HL-60/S4 treated with retinoic acid at 250 ng/mL for 4 days and 3 days (cell line): ENCODE measurements around the gene PLEKHS1.

Source experiments
- in situ Hi-C: fragments of 300-500 bp; cut with MboI; formaldehyde crosslinking; loops from 2 replicates; pipeline ENCODE4 v1.7.0; 2022; ENCODE audit warnings: low sequenced_read_pairs

PLEKHS1 gene

DNA sequence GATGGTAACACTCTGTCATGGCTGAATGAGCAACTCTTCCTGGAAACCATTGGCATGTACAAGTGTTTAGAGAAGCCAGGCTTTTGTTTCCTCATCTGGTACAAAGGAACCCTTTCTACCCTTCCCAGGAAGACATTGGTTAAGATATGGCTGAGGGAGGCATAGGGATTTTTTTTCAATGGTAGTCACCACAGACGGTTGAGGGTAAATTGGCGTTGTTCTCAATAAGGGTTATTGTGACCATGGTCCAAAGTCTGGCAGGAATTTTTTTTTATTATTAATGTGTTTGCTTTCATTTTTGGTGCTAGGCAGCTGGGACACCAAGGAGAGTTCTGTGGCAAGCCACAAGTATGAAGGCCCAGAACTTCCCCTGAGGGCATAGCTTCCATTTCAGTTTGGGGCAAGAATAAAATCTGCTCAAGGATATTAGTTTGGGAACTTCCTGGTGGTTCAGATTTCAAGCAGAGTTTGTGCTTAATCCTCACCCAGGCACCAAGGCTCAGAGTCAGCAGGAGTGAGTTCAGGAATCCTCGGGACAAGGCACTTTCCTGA, at the start of gene PLEKHS1:
TSS of gene PLEKHS1 (plus strand) at position 502 of the 552 bp plus-strand sequence. CDS start 3,596 bp downstream, outside the sequence.
- in situ Hi-C loops: no loop called here

- in situ Hi-C loops: loop anchor here (25.0 kb wide), 1 partner anchor 408 kb away; no protein-coding TSS in a partner anchor
Measured at GRCh38 chr10:113704637-113705343, 46.7 kb upstream of the PLEKHS1 start.

- in situ Hi-C loops: loop anchor here (25.0 kb wide), 1 partner anchor 407 kb away; no protein-coding TSS in a partner anchor
Measured at GRCh38 chr10:113705344-113705652, 46.2 kb upstream of the PLEKHS1 start.

- in situ Hi-C loops: loop anchor here (25.0 kb wide), 1 partner anchor 406 kb away; no protein-coding TSS in a partner anchor
Measured at GRCh38 chr10:113706623-113707022, 44.9 kb upstream of the PLEKHS1 start.

DNA sequence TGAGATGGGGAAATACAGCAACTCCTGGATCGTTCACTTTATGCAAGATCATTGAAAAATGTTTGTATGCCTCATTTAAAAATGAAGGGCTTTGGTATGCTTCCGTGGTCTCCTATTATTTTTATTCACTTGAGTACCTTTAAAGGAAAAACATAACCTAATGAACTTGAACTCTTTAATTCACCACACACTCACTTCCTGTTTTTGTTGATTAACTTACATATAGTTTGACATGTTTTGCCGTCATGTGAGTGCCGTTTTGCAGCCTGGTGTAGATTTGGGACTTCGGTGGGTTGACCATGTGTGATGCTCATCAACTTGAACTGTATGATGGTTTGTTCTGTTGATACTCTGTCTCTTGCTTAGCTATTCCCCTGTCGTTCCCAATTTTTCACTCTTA, 42.8 kb upstream of the PLEKHS1 start:
- in situ Hi-C loops: loop anchor here (25.0 kb wide), 1 partner anchor 404 kb away; no protein-coding TSS in a partner anchor

DNA sequence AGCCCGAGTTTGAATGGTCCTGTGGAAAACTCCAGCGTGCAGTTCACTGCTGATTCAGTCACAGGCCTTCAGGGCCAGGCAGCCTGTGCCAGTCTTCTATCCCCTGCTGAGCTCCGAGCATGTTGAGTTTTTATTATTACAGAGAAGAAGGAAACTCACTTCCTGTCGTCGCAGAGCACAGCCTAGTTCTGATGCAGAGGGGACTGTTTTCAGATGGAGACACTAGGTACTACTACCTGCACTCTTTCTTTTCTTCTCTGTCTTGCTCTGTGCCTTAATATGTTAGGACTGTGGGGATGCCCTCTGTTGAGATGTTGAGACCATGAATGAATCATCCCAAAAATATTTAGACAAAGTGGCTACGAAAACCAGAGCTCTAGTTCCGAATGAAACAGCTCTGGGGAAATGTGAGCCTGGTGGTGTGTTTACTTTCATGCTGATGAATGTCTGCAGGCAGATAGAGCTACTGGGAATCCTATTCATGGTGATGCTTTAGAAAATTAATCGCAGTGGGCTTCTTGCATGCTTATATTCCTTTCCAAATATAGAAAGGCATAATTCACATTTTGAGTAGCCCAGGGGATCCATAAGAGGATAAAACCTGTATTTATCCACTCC, 42.2 kb upstream of the PLEKHS1 start:
- in situ Hi-C loops: loop anchor here (25.0 kb wide), 1 partner anchor 403 kb away; no protein-coding TSS in a partner anchor

DNA sequence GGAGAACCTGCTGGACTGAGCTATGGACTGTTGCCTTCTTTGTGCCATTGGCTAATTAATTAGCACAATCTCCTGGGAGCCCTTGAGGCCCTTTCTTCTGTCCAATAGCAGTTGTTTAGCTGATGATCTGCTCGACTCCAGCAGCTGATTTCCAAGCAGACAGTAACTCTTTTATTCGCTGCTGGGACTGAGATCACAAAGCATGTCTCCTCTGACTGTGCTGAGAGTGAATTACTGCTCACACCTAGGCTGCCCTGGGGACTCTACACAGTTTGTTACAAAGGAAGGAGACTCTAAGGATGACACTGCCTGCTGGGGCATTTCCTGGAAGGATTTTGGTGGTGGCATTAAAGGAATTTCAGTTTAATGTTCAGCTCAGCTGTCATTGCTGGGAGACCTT, 40.3 kb upstream of the PLEKHS1 start:
- in situ Hi-C loops: loop anchor here (25.0 kb wide), 1 partner anchor 401 kb away; no protein-coding TSS in a partner anchor

- in situ Hi-C loops: loop anchor here (25.0 kb wide), 1 partner anchor 400 kb away; no protein-coding TSS in a partner anchor
Measured at GRCh38 chr10:113712024-113712423, 39.5 kb upstream of the PLEKHS1 start.

DNA sequence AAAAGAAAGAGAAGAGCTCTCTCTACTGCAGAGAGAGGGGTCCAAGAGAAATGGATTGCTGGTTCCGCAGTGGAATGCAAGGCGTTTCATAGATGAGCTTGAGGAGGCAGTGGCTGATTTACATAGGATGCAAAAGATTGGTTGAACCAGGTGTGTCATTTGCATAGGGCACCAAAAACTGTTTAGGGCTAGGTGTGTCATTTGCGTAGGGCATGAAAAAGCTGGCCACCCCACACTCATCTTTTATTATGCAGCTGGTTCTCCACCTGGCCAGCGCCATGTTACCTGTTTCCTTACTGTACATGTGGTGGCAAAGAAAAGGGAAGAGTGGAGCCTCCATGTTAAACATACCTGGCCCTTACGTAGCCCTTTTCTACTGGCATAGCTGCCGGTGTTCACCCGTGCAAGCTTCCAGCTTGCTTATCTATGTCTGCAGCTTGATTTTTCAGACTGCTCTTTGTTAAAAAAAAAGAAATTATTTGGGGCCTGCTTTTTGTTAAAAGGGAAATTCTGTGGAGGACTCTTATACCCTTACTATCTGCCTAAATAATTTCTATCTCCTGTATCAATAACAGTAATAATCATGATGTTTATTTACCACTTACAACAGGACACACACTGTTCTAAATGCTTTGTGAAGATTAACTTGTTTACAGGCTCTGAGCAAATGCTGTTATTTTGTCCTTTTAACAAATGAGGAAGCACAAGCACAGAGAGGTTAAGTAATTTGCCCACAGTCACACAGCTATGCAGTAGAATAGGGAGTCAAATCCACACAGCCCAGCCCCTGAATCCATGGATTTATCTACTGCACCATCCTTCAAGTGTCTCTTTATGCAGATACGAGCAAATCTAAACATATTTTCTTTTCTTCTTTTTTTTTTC, 38.5 kb upstream of the PLEKHS1 start:
- in situ Hi-C loops: loop anchor here (25.0 kb wide), 1 partner anchor 399 kb away; no protein-coding TSS in a partner anchor

- in situ Hi-C loops: loop anchor here (25.0 kb wide), 1 partner anchor 399 kb away; no protein-coding TSS in a partner anchor
Measured at GRCh38 chr10:113713640-113713982, 37.9 kb upstream of the PLEKHS1 start.

DNA sequence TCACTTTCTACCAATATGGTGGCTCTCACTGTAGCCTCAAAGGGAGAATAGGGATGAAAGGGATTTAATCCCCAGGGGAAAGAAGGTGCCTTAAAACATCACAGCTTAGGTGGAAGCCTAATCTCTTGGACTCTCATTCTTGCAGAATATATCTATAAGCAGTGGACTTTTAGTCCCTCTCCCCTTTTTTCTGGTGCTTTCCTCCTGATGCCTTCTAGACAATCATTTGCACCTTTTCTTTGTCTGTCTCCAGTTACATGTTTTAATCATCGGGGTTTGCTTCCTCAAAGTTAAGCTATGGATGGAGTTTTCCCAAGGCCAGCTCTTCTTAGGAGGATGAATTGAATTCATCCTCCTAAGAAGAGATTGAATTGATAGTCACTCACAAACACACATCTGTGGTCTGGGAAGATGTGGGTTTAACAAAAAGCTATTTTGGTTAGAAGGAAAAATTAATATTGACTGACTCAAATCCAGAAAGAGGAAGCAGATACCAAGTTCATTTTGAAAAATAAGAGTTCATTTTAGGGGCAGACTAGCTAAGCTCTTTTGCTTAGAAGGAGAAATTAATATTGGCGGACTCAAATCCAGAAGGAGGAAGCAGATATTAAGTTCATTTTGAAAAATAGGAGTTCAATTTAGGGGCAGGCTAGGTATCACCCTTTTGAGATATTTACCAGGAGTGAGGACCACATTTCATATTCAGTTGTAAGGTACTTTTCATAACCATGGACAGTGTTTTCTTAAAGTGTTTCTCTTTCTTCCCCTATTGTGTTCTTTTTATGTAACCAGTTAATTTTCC, 35.2 kb upstream of the PLEKHS1 start:
- in situ Hi-C loops: loop anchor here (25.0 kb wide), 1 partner anchor 396 kb away; no protein-coding TSS in a partner anchor

- in situ Hi-C loops: loop anchor here (25.0 kb wide), 1 partner anchor 393 kb away; no protein-coding TSS in a partner anchor
Measured at GRCh38 chr10:113718969-113719822, 32.3 kb upstream of the PLEKHS1 start.

GRCh38 chr10:113720386-113720785, 31.1 kb upstream of the PLEKHS1 start:
- in situ Hi-C loops: loop anchor here (25.0 kb wide), 1 partner anchor 392 kb away; no protein-coding TSS in a partner anchor

- in situ Hi-C loops: no loop called here
Measured at GRCh38 chr10:113732160-113732881, 19.2 kb upstream of the PLEKHS1 start.

GRCh38 chr10:113732966-113733365, 18.5 kb upstream of the PLEKHS1 start:
- in situ Hi-C loops: no loop called here

DNA sequence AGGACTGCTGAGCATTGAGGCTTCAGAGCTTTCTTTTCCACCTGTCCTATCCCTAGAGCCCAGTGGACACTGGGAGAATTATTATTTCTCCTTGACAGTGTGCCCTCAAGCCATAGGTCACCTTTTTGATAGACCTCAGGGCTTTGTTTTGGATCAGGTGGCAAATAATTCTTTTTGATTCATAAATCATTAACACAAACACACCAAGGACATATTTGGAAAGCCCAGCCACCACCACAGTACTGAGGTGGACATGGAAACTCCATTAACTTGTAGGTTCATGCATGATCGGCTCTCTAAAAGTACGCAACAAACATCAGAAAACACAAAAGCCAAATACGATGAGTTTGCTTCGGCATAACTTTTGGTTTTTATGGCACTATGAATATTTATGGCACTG, 17.8 kb upstream of the PLEKHS1 start:
- in situ Hi-C loops: no loop called here

GRCh38 chr10:113735913-113736312, 15.6 kb upstream of the PLEKHS1 start:
- in situ Hi-C loops: no loop called here

- in situ Hi-C loops: no loop called here
Measured at GRCh38 chr10:113736576-113736975, 14.9 kb upstream of the PLEKHS1 start.
